GM19240 (cell line): ENCODE data around the gene TMPRSS3.

Experiments
- DNase-seq: peaks from one replicate; pipeline ENCODE4 v3.0.0; 2011; ENCODE audit warnings: low spot score; ENCODE audit not compliant: insufficient read length

TMPRSS3 gene

GRCh38 chr21:42337276-42337675 is 58.6 kb downstream of the TMPRSS3 start:
- no peak for DNase-seq

GRCh38 chr21:42336054-42336453 is 59.8 kb downstream of the TMPRSS3 start:
- no peak for DNase-seq

- no peak for DNase-seq
These were observed 63.1 kb downstream of the TMPRSS3 start for GRCh38 chr21:42332557-42333317.

GRCh38 chr21:42331660-42332059 is 64.2 kb downstream of the TMPRSS3 start:
- no peak for DNase-seq

- DNase-seq: no peak
These were observed 65.2 kb downstream of the TMPRSS3 start for GRCh38 chr21:42330380-42331371.

GRCh38 chr21:42324896-42325295 is 71.0 kb downstream of the TMPRSS3 start:
- no peak for DNase-seq
